Epithelial cell of esophagus (primary cell): ENCODE measurements around the gene SLC25A12.

Source experiments
- DNase-seq: peaks from one replicate; pipeline ENCODE4 v3.0.0; 2010; ENCODE audit warnings: low read depth
- H3K4me3 ChIP-seq: 2 replicates; pipeline ENCODE4 v1.5.1; 2011; ENCODE audit warnings: mild to moderate bottlenecking, low read length, control low read depth
- CTCF ChIP-seq: IDR thresholded peaks from 2 replicates; pipeline ENCODE4 v1.5.1; 2011; ENCODE audit warnings: low read depth, mild to moderate bottlenecking, low read length, control low read depth, inconsistent platforms; ENCODE audit not compliant: insufficient read depth; ENCODE audit errors: missing control alignments

Gene SLC25A12

DNA sequence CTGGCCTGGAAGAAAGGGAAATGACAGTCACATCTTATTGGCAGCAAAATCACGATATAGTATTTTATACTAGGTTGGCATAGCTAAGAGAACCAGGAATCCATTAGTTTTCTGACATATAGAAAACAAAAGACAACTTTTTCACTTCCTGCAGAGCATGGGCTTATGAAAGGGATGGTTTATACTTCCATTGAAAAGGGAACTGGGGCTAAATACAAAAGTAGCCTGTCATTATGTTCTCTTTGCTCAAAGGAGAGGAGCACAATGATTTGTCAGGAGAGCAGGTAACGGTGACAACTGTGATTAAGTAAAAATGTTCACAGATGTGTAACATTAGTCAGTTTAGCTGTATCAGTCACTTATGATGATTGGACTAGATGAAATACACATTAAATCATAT is 46.4 kb downstream of the SLC25A12 start:
- no peak for TF ChIP-seq CTCF
- no peak overlapping the region for H3K4me3 ChIP-seq
- DNase-seq, result no peak

- DNase-seq, result no peak
- no peak overlapping the region for H3K4me3 ChIP-seq
- TF ChIP-seq CTCF, result no peak
These were observed 47.1 kb downstream of the SLC25A12 start for GRCh38 chr2:171846894-171847293.

- no peak overlapping the region for H3K4me3 ChIP-seq
- no peak for TF ChIP-seq CTCF
- DNase-seq, result no peak
These were observed 52.0 kb downstream of the SLC25A12 start for GRCh38 chr2:171841996-171842395.

GRCh38 chr2:171837736-171838135 is 56.3 kb downstream of the SLC25A12 start:
- no peak for TF ChIP-seq CTCF
- no peak overlapping the region for H3K4me3 ChIP-seq
- DNase-seq, result no peak

DNA sequence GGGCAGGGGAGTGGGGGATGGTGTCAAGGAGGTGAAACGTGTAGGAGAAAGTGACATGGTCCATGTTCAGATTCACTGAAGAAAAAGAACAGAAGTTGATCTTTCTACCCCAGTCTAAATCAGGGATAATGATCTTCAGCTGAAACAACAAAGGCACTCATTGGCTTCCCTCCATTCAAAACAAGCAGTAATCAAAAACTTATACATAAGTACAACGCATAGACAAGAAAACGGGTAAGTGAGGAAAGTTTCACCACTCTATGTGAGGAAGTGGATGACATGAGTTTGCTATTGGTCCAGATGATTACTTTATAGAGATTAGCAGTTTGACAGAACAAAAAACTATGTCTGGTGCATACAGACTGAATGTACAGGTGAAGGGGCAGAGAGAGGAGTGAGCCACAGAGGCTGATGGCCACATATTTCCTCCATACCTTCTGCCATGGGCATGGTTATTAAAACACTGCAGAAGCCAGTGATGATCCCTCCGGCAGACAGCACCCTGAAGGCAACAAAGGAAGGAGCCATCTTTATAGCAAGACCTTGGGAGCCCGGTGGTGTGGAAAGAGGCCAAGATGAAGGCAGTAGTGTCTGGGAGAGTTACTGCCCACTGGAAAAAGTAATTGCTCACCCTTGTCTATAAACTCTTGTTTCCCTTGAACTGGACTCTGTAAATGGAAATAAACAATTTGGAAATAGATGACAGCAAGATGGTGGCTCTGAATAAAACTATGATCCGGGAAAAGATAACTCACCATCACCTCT is 57.7 kb downstream of the SLC25A12 start:
- TF ChIP-seq CTCF, result no peak
- DNase-seq, result no peak
- H3K4me3 ChIP-seq, result no peak overlapping the region

- H3K4me3 ChIP-seq, result no peak overlapping the region
- DNase-seq, result no peak
- no peak for TF ChIP-seq CTCF
These were observed 58.7 kb downstream of the SLC25A12 start for GRCh38 chr2:171835386-171835785.

- H3K4me3 ChIP-seq, result no peak overlapping the region
- no peak for DNase-seq
- no peak for TF ChIP-seq CTCF
These were observed 59.8 kb downstream of the SLC25A12 start for GRCh38 chr2:171834286-171834685.
